Right atrium auricular region (tissue), 2 donors: ENCODE data around the gene SPRING1. TPM values are rescaled to one million over a fixed set of nuclear protein-coding genes. Genes with fewer than 3 reads are reported as not detected.
"Not testable (repeated sequence)": the region's sequence is repeated elsewhere in the genome, so short reads cannot be mapped to it uniquely, and the experiment has no call there.

ENCODE experiments used
- DNase-seq: peaks from one replicate; pipeline ENCODE4 v3.0.0-alpha.2; 2019; ENCODE audit warnings: low spot score
- H3K27ac ChIP-seq, 2 donors: fragments of 200-600 bp; sonication (generic); 1 replicate in 1 of 2; 2 replicates in 1 of 2; pipeline ENCODE4 v1.5.1; 2016 to 2019
- H3K27me3 ChIP-seq, 2 donors: fragments of 200-600 bp; sonication (generic); one replicate each; pipeline versions ENCODE4 v1.5.1 to v1.6.0; 2017 to 2019
- H3K36me3 ChIP-seq: fragments of 200-600 bp; sonication (generic); one replicate; pipeline ENCODE4 v1.5.1; 2016
- H3K4me1 ChIP-seq, 2 donors: fragments of 200-600 bp; sonication (generic); one replicate each; pipeline versions ENCODE4 v1.5.1 to v1.6.0; 2017 to 2019
- H3K4me3 ChIP-seq, 2 donors: fragments of 200-600 bp; sonication (generic); 1 replicate in 1 of 2; 2 replicates in 1 of 2; pipeline ENCODE4 v1.5.1; 2017 to 2019; ENCODE audit warnings: mild to moderate bottlenecking in 1 of 2, moderate library complexity in 1 of 2
- H3K9me3 ChIP-seq, 2 donors: fragments of 200-600 bp; sonication (generic); one replicate each; pipeline ENCODE4 v1.5.1; 2019
- total RNA-seq, 2 donors: library from RNA; depleted of rRNA; stranded (reverse); fragments of >200 nt; gene quantifications; one replicate each; pipeline ENCODE4 v1.1.0, GENCODE V29; 2016
- TF ChIP-seq, protein P1 (sequence below), 2 donors: fragments of 200-600 bp; sonication (generic); IDR thresholded peaks; one replicate each; pipeline ENCODE4 v1.5.1; 2019; ENCODE audit warnings: antibody characterized with exemption in 2 of 2

The SPRING1 gene
- total RNA-seq, 2 donors from 2014 or later, result 9.4 to 12.0 TPM

GRCh38 chr12:116749884-116750283, 12.0 kb upstream of the SPRING1 start:
- no peak for DNase-seq
- TF ChIP-seq, protein P1, sequence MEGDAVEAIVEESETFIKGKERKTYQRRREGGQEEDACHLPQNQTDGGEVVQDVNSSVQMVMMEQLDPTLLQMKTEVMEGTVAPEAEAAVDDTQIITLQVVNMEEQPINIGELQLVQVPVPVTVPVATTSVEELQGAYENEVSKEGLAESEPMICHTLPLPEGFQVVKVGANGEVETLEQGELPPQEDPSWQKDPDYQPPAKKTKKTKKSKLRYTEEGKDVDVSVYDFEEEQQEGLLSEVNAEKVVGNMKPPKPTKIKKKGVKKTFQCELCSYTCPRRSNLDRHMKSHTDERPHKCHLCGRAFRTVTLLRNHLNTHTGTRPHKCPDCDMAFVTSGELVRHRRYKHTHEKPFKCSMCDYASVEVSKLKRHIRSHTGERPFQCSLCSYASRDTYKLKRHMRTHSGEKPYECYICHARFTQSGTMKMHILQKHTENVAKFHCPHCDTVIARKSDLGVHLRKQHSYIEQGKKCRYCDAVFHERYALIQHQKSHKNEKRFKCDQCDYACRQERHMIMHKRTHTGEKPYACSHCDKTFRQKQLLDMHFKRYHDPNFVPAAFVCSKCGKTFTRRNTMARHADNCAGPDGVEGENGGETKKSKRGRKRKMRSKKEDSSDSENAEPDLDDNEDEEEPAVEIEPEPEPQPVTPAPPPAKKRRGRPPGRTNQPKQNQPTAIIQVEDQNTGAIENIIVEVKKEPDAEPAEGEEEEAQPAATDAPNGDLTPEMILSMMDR (IDR thresholded peaks at IDR 0.05), result no peak
- H3K4me1 ChIP-seq, result no peaks in the 10 kb centered on the region

DNA sequence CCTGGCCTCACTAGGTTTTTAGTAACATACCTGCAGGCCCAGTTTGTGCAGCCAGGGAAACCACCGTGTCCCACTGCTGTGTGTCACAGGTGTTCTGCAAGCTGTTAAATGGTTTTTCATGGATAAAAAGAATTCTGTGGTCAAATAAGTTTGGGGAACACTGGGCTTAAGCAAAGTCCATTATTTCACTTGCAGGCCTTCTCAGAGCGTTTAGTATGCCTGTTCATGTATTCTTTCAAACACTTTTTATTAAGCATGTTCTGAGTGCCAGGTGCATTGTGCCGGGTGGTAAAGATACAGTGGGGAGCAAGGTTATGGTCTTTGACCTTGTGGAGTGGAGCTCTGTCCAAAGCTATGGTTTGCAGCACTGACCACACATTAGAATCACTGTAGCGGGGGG, 7.7 kb upstream of the SPRING1 start:
- TF ChIP-seq, protein P1 (IDR thresholded peaks at IDR 0.05), result no peak
- Histone ChIP-seq H3K27me3 (no peaks in the 10 kb centered on the region), H3K27ac (no peak overlapping the region), H3K4me3 (no peak overlapping the region), H3K9me3 (no peaks in the 10 kb centered on the region), H3K4me1 (no peaks in the 10 kb centered on the region), H3K36me3 (no peaks in the 10 kb centered on the region)
- no peak for DNase-seq

More at GRCh38 chr12:116749884-116750283, 12.0 kb upstream of the SPRING1 start:
- Histone ChIP-seq H3K36me3 (no peaks in the 10 kb centered on the region), H3K27me3 (no peaks in the 10 kb centered on the region), H3K9me3 (no peaks in the 10 kb centered on the region), H3K4me3 (no peak overlapping the region), H3K27ac (no peak overlapping the region)

DNA sequence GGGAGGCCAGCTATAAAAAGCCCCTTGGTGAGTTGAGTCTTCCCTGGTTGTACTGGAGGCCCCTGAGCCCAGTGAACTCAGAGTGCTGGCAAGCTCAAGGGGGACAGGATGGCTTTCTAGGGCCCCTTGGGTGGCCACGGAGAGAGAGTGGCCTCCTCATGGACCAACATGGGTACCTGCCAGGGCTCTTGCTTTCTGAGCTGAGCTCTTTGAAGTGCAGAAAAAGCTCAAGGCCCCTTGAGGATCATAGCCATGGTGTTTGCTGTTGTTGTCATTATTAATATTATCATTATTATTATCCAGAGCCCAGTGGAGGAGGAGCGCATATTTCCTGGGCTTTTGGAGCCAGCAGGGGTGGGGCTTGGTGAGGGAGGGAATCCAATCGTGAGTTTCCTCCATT, 6.9 kb upstream of the SPRING1 start:
- Histone ChIP-seq H3K27me3 (no peaks in the 10 kb centered on the region), H3K27ac (no peak overlapping the region), H3K4me3 (no peak overlapping the region), H3K36me3 (no peaks in the 10 kb centered on the region), H3K4me1 (no peaks in the 10 kb centered on the region), H3K9me3 (no peaks in the 10 kb centered on the region)
- TF ChIP-seq, protein P1 (IDR thresholded peaks at IDR 0.05), result no peak
- no peak for DNase-seq

DNA sequence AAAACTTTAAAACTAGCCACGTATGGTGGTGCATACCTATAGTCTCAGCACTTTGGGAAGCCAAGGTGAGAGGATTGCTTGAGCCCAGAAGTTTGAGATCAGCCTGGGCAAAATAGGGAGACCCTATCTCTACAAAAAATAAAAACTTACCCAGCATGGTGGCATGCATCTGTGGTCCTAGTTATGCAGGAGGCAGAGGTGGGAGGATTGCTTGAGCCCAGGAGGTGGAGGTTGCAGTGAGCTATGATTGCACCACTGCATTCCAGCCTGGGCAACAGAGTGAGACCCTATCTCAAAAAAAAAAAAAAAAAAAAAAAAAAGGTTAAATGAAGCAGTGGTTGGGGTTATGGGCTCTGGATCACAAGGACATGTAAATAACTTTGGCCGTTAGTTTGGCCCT, 4.9 kb upstream of the SPRING1 start:
- not testable (repeated sequence) for H3K4me1 ChIP-seq, H3K4me3 ChIP-seq, H3K27ac ChIP-seq, H3K36me3 ChIP-seq, H3K27me3 ChIP-seq, DNase-seq, H3K9me3 ChIP-seq

DNA sequence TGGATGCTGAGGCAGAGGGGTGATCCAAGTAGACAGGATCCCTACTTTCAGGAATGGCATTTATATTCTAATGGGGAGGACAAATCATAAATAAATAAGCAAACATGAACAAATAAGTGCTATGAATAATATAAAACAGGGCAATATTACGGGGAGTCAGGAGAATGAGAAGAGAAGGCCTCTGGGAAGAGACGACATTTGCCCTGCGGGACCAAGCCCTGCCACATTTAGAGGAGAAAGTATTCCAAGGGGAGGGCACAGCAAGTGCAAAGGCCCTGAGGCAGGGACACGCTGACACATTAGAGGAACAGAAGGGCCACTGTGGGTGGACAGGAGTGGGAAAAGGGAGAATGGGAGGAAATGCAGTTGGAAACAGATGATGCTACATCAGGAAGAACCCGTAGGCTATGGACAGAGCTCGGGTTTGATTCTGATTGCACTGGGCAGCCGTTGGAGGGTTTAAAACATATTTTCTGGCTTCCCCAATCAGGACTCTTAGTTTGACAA, 1.6 kb upstream of the SPRING1 start:
- Histone ChIP-seq H3K36me3 (peaks cover 8% of the 10 kb centered on the region), H3K27me3 (no peaks in the 10 kb centered on the region), H3K4me1 (peaks cover 0 to 19% of the 10 kb centered on the region in 2 donors), H3K9me3 (no peaks in the 10 kb centered on the region), H3K27ac (no peak overlapping the region), H3K4me3 (no peak overlapping the region)
- TF ChIP-seq, protein P1 (IDR thresholded peaks at IDR 0.05), result no peak
- DNase-seq, result no peak

DNA sequence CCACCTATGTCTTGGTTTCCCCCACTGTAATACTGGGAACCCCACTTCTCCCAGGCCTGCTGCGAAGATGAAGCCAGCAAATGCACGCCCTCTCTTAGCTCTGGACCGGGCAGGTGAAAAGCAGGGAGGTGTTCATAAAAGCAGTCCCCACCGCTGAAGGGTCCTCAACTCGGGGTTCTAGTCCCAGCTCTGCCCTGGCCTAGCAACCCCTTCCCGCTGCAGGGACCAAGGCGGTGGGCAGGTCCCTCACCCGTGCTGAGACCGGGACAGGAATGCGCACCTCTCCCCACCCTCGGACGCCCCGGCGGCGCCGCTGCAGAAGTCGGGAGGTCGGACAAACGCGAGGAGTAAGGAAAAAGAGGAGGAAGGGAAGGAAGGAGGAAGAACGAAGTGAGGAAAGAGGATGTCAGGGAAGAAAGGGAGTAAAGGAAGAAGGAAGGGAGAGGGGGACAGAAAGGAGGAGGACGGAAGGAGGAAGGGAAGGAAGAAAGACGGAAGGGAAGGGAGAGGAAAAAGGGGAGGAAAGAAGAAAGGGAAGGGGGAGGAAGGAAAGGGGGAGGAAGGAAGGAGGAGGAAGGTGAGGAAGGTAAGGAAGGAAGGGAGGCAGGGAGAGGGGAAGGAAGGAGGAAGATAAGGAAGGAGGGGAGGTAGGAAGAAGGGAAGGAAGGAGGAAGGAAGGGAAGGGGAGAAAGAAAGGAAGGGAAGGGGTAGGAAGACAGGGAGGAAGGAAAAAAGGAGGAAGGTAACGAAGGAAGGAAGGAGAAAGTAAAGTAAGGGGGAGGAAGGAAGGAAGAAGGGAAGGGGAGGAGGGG, 701 bp downstream of the SPRING1 start:
- Histone ChIP-seq H3K4me1 (peaks cover 0 to 19% of the 10 kb centered on the region in 2 donors), H3K4me3 (peak overlapping the region; percentile 87 to 93), H3K27ac (peak overlapping the region; percentile 70 to 77), H3K36me3 (peaks cover 9% of the 10 kb centered on the region), H3K9me3 (no peaks in the 10 kb centered on the region), H3K27me3 (no peaks in the 10 kb centered on the region)
- no peak for DNase-seq
- TF ChIP-seq, protein P1 (IDR thresholded peaks at IDR 0.05), result no peak
